ENCODE data around the gene MAS1. TPM values are rescaled to one million over a fixed set of nuclear protein-coding genes. Genes with fewer than 3 reads are reported as not detected.

MAS1 gene
- total and polyA plus RNA-seq, 10 of the 15 experiments (the other 5 are each of a cell fraction or from before 2014, with no cell fraction given): under 0.01 to 0.08 TPM; not detected in 8

GRCh38 chr6:159866286-159867247, 24.2 kb upstream of the MAS1 start:
- DNase-seq (ENCODE audit: low read depth, low spot score) (no peak), FAIRE-seq (no peak), ATAC-seq (no peak)
- no peaks in the 10 kb centered on the region for H3K79me2 ChIP-seq (ENCODE audit: control insufficient read depth, insufficient read depth, low read length)
- WGBS (ENCODE audit: insufficient coverage, insufficient replicate concordance, low lambda C conversion rate, missing lambda C conversion rate): 42% methylated on average over 28 of the region's 28 CpGs
- no peaks in the 10 kb centered on the region for H3K36me3 ChIP-seq (ENCODE audit: control insufficient read depth in 2 of 2, insufficient read depth in 2 of 2, low read length in 1 of 2)
- H3K9me3 ChIP-seq (replicated peaks; ENCODE audit: control insufficient read depth, insufficient read depth, low read length): no peaks in the 10 kb centered on the region; the same call in 2 of the 3 replicates
- SMC1A ChIA-PET (ENCODE audit: uncharacterized antibody, unreplicated experiment): interaction anchor here (1.2 to 1.7 kb wide), 5 partner anchors 12 to 77 kb away, joined by 3 to 5 read pairs (median 4); no protein-coding TSS in a partner anchor
- in situ Hi-C loops (cut with MboI): loop anchor here (5.0 kb wide), 1 partner anchor 76 kb away; no protein-coding TSS in a partner anchor
- no peak overlapping the region for H3K27ac ChIP-seq (ENCODE audit: control insufficient read depth, insufficient read depth)
- H3K27me3 ChIP-seq (replicated peaks in 1 of 2; ENCODE audit: control insufficient read depth in 2 of 2, insufficient read depth in 2 of 2, low read length in 1 of 2): no peaks in the 10 kb centered on the region
- CTCF ChIA-PET: interaction anchor here (1.1 to 3.6 kb wide), 2 partner anchors 75 to 590 kb away, joined by 3 to 114 read pairs; no protein-coding TSS in a partner anchor
- BruUV-seq (replicated peaks): no TSS peak
- H4K20me1 ChIP-seq (ENCODE audit: control insufficient read depth, insufficient read depth): no peaks in the 10 kb centered on the region
- RAD21 ChIA-PET (ENCODE audit: unreplicated experiment): interaction anchor here (0.9 to 1.4 kb wide), 3 partner anchors 65 to 76 kb away, joined by 3 to 4 read pairs (median 3); no protein-coding TSS in a partner anchor
- H3K4me2 ChIP-seq (ENCODE audit: control insufficient read depth, insufficient read depth): no peak overlapping the region
- H2AFZ ChIP-seq (ENCODE audit: control insufficient read depth, low read depth, low read length): no peak overlapping the region
- no peak overlapping the region for H3K9ac ChIP-seq (ENCODE audit: control insufficient read depth, insufficient read depth, low read length)
- intact Hi-C loops (cut with micrococcal nuclease; ENCODE audit: unreplicated experiment): loop anchor here (5.0 kb wide), 1 partner anchor 591 kb away; no protein-coding TSS in a partner anchor
- no peak overlapping the region for H3K4me3 ChIP-seq
- H3K4me1 ChIP-seq (ENCODE audit: control insufficient read depth, insufficient read depth, low read length): no peaks in the 10 kb centered on the region
- POLR2A ChIA-PET: no interaction called here
- TF ChIP-seq ZNF622 (IDR thresholded peaks at IDR 0.05) (no peak), HDAC6 (IDR thresholded peaks at IDR 0.05; ENCODE audit: unreplicated experiment) (no peak), RELA (IDR thresholded peaks at IDR 0.05; ENCODE audit: borderline replicate concordance, partially characterized antibody) (no peak), REST (IDR thresholded peaks at IDR 0.05; ENCODE audit: low read depth, low read length) (no peak), HDGF (IDR thresholded peaks at IDR 0.05) (no peak), CREM (IDR thresholded peaks at IDR 0.05; ENCODE audit: low read depth) (no peak), MXI1 (IDR thresholded peaks at IDR 0.05; ENCODE audit: low read depth, low read length) (no peak), MAX (IDR thresholded peaks at IDR 0.05; ENCODE audit: low read depth, low read length) (no peak), IRF4 (IDR thresholded peaks at IDR 0.05; ENCODE audit: low read depth, low read length) (no peak), NRF1 (conservative IDR thresholded peaks at IDR 0.05; ENCODE audit: low read depth, low read length) (no peak), MEF2B (IDR thresholded peaks at IDR 0.05; ENCODE audit: partially characterized antibody, poor library complexity, severe bottlenecking) (no peak), RAD51 (IDR thresholded peaks at IDR 0.05) (no peak), KAT2A (conservative IDR thresholded peaks at IDR 0.05; ENCODE audit: control insufficient read depth, low read depth, low read length) (no peak), EGR1 (IDR thresholded peaks at IDR 0.05; ENCODE audit: borderline replicate concordance in 1 of 2, low read depth in 2 of 2, low read length in 2 of 2) (no peak), TAF1 (IDR thresholded peaks at IDR 0.05; ENCODE audit: borderline replicate concordance, low read depth, low read length) (no peak), CTCF (IDR thresholded peaks at IDR 0.05 in 2 of 3, conservative IDR thresholded peaks at IDR 0.05 in 1 of 3; ENCODE audit: control insufficient read depth in 2 of 3, extremely low read depth in 1 of 3, insufficient read depth in 1 of 3, low read depth in 3 of 3, low read length in 3 of 3) (no peak), BMI1 (IDR thresholded peaks at IDR 0.05; ENCODE audit: borderline replicate concordance) (no peak), SMAD5 (IDR thresholded peaks at IDR 0.05; ENCODE audit: low read depth) (no peak)

All from GM12878 (cell line).